Spinal cord (tissue), 10 donors: Measurements from ENCODE around the gene ALKBH7. TPM values are rescaled to one million over a fixed set of nuclear protein-coding genes. Genes with fewer than 3 reads are reported as not detected.

Experiments used
- DNase-seq, 6 donors: peaks; one replicate each; pipeline versions ENCODE4 v3.0.0 to v3.0.0-alpha.2; 2013 to 2015; ENCODE audit warnings: low spot score in 6 of 6, low read depth in 4 of 6
- H3K27ac ChIP-seq: one replicate; pipeline ENCODE4 v1.5.1; 2013; ENCODE audit warnings: low read depth, low read length, control low read depth
- H3K27me3 ChIP-seq: one replicate; pipeline ENCODE4 v1.6.1; 2013; ENCODE audit warnings: low read length; ENCODE audit not compliant: control insufficient read depth, insufficient read depth
- H3K36me3 ChIP-seq: one replicate; pipeline ENCODE4 v1.6.1; 2013; ENCODE audit warnings: low read length; ENCODE audit not compliant: control insufficient read depth, insufficient read depth
- H3K4me1 ChIP-seq: one replicate; pipeline ENCODE4 v1.6.1; 2013; ENCODE audit warnings: low read length; ENCODE audit not compliant: control insufficient read depth, insufficient read depth
- H3K4me3 ChIP-seq: one replicate; pipeline ENCODE4 v1.5.1; 2013; ENCODE audit warnings: low read depth, low read length, control low read depth
- H3K9me3 ChIP-seq: one replicate; pipeline ENCODE4 v1.6.1; 2013; ENCODE audit warnings: low read length; ENCODE audit not compliant: control insufficient read depth, insufficient read depth
- WGBS: methylation state at CpG from one replicate; pipeline ENCODE4 v1.1.5; 2013; ENCODE audit warnings: missing lambda C conversion rate; ENCODE audit not compliant: insufficient coverage; 5-methylcytosine and 5-hydroxymethylcytosine counted together
- long read RNA-seq, 4 donors: transcript quantifications; one replicate each; lab custom pipeline, GENCODE V29; 2026
- polyA plus RNA-seq, 2 donors: library from polyadenylated mRNA; unstranded; fragments of 120-200 nt; gene quantifications; one replicate each; pipeline ENCODE4 v1.2.1, GENCODE V29; 2013; ENCODE audit not compliant: insufficient read length in 2 of 2
- total RNA-seq, 2 donors: library from RNA; depleted of rRNA in 1 of 2; stranded (reverse); fragments of 120-200 nt in 1 of 2; fragments of >200 nt in 1 of 2; gene quantifications; one replicate each; pipeline versions ENCODE4 v1.2.3 to v1.2.4, GENCODE V29; 2013 to 2014
- donor health status: healthy.

The ALKBH7 gene, protein sequence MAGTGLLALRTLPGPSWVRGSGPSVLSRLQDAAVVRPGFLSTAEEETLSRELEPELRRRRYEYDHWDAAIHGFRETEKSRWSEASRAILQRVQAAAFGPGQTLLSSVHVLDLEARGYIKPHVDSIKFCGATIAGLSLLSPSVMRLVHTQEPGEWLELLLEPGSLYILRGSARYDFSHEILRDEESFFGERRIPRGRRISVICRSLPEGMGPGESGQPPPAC
- total RNA-seq, result 10 to 100 TPM; 25.8 to 72.7 TPM
- 10 to 100 TPM; 83.8 to 85.6 TPM for polyA plus RNA-seq
- long read RNA-seq, donor 1, transcript ALKBH7-201 (4 exons, 1,332 nt), result major isoform, 94 of 132 reads
- long read RNA-seq, donor 1, partial matches to known transcripts, result 27 of 132 reads
- long read RNA-seq, donor 1, other reads (novel, unspliced or antisense), result 6 of 132 reads
- long read RNA-seq, donor 2, transcript ALKBH7-201 (4 exons, 1,332 nt), result major isoform, 37 of 38 reads
- long read RNA-seq, donor 2, partial matches to known transcripts, result 0 of 38 reads
- long read RNA-seq, donor 2, other reads (novel, unspliced or antisense), result 0 of 38 reads
- long read RNA-seq, donor 3, transcript ALKBH7-201 (4 exons, 1,332 nt), result major isoform, 37 of 46 reads
- long read RNA-seq, donor 3, partial matches to known transcripts, result 6 of 46 reads
- long read RNA-seq, donor 3, other reads (novel, unspliced or antisense), result 0 of 46 reads
- long read RNA-seq, donor 4, transcript ALKBH7-202 (4 exons, 603 nt), result minor isoform, 5 of 205 reads
- long read RNA-seq, donor 4, transcript ALKBH7-201 (4 exons, 1,332 nt), result major isoform, 174 of 205 reads
- long read RNA-seq, donor 4, partial matches to known transcripts, result 25 of 205 reads
- long read RNA-seq, donor 4, other reads (novel, unspliced or antisense), result 0 of 205 reads

- peaks cover 31% of the 10 kb centered on the region for H3K4me1 ChIP-seq
- DNase-seq, result peak; percentile 95 to 100 (median 100)
- peak within 1 kb of the TSS; percentile 68 for H3K4me3 ChIP-seq
- no peaks in the 10 kb centered on the region for H3K27me3 ChIP-seq
- no peaks in the 10 kb centered on the region for H3K9me3 ChIP-seq
- H3K36me3 ChIP-seq, result peaks cover 52% of the 10 kb centered on the region
- 0% methylated on average over 47 of the region's 47 CpGs for WGBS
- H3K27ac ChIP-seq, result peak within 1 kb of the TSS; percentile 98
These were observed at the start of gene ALKBH7 for GRCh38 chr19:6372594-6373095. TSS of gene ALKBH7 (plus strand) at chr19:6372794. CDS start at chr19:6372821, 27 bp downstream.

DNA sequence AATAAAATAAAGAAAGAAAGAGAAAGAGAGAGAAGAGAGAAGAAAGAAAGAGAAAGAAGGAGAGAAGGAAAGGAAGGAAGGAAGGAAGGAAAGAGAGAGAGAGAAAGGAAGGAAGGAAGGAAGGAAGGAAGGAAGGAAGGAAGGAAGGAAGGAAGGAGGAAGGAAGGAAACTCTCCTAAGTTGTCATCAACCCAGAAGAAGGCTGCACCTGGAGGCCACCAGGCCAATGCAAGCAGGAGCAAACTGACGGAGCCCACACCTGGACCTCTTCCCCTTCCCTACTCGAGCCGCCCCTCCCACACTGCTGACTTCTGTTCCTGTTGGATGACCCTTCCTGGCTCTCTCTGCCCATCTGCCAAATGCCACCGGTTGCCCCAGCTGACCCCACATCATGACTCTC is 47.8 kb upstream of the ALKBH7 start:
- Histone ChIP-seq H3K9me3 (no peaks in the 10 kb centered on the region), H3K4me1 (no peaks in the 10 kb centered on the region), H3K4me3 (no peak overlapping the region), H3K27me3 (no peaks in the 10 kb centered on the region), H3K36me3 (no peaks in the 10 kb centered on the region), H3K27ac (no peak overlapping the region)
- WGBS, result 71% methylated on average over 4 of the region's 4 CpGs
- DNase-seq, result no peak

DNA sequence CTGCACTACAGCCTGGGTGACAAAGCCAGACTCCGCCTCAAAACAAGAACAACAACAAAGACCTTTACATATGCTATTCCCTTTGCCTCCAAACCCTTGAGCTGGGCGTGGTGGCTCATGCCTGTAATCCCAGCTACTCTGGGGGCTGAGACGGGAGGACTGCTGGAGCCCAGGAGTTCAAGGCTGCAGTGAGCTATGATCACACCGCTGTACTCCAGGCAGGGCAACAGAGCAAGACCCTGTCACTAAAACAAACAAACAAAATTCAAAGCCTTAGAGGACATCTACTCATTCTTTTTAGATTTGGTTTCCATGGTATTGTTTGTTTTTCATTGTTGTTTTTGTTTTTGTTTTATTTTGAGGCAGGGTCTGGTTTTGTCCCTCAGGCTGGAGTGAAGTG is 47.0 kb upstream of the ALKBH7 start:
- Histone ChIP-seq H3K4me1 (no peaks in the 10 kb centered on the region), H3K36me3 (no peaks in the 10 kb centered on the region), H3K27me3 (no peaks in the 10 kb centered on the region), H3K27ac (no peak overlapping the region), H3K9me3 (no peaks in the 10 kb centered on the region), H3K4me3 (no peak overlapping the region)
- WGBS, result 58% methylated on average over 3 of the region's 4 CpGs
- no peak for DNase-seq

- Histone ChIP-seq H3K4me3 (no peak overlapping the region), H3K27ac (no peak overlapping the region), H3K36me3 (no peaks in the 10 kb centered on the region), H3K9me3 (no peaks in the 10 kb centered on the region), H3K27me3 (no peaks in the 10 kb centered on the region), H3K4me1 (no peaks in the 10 kb centered on the region)
- WGBS, result 89% methylated on average over 5 of the region's 5 CpGs
- no peak for DNase-seq
These were observed 45.8 kb upstream of the ALKBH7 start for GRCh38 chr19:6326815-6327214.

DNA sequence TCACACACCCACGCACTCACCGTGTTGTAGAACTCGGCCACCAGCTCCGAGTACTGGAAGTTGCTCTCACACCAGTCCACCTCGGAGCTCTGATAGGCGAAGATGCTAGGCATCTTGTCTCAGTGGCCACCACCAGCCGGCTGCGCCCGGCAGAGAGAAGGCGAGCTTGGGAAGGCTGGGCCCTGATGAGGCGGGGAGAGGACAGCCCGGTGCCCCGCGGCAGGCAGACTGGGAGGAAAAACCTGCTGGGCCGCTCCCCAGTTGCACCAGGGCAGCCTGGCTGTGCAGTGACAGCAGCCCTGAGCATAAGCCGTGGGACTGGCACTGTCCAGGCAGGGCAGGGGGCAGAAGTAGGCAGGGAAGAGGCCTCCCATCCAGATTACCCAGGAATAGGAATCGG is 39.2 kb upstream of the ALKBH7 start, which contains the start of gene ACER1:
Gene ACER1 (minus strand): TSS at position 174 of the 400 bp plus-strand sequence. CDS start 61 bp downstream, at position 113.
- Histone ChIP-seq H3K9me3 (no peaks in the 10 kb centered on the region), H3K4me1 (no peaks in the 10 kb centered on the region), H3K27ac (no peak within 1 kb of the TSS), H3K36me3 (no peaks in the 10 kb centered on the region), H3K27me3 (no peaks in the 10 kb centered on the region), H3K4me3 (no peak within 1 kb of the TSS)
- 79% methylated on average over 15 of the region's 17 CpGs for WGBS
- DNase-seq, result no peak

GRCh38 chr19:6334490-6335285 is 37.9 kb upstream of the ALKBH7 start:
- WGBS, result 78% methylated on average over 4 of the region's 6 CpGs
- H3K27me3 ChIP-seq, result no peaks in the 10 kb centered on the region
- no peak overlapping the region for H3K27ac ChIP-seq
- H3K4me1 ChIP-seq, result no peaks in the 10 kb centered on the region
- no peaks in the 10 kb centered on the region for H3K36me3 ChIP-seq
- no peak for DNase-seq
- no peaks in the 10 kb centered on the region for H3K9me3 ChIP-seq
- no peak overlapping the region for H3K4me3 ChIP-seq

- H3K4me1 ChIP-seq, result peaks cover 5% of the 10 kb centered on the region
- WGBS, result 64% methylated on average over 9 of the region's 14 CpGs
- peak in 2 of 6 donors; percentile 20 to 46 for DNase-seq
- H3K9me3 ChIP-seq, result no peaks in the 10 kb centered on the region
- H3K27me3 ChIP-seq, result no peaks in the 10 kb centered on the region
- H3K4me3 ChIP-seq, result no peak overlapping the region
- H3K27ac ChIP-seq, result no peak overlapping the region
- H3K36me3 ChIP-seq, result no peaks in the 10 kb centered on the region
These were observed 31.9 kb upstream of the ALKBH7 start for GRCh38 chr19:6340493-6341201.

DNA sequence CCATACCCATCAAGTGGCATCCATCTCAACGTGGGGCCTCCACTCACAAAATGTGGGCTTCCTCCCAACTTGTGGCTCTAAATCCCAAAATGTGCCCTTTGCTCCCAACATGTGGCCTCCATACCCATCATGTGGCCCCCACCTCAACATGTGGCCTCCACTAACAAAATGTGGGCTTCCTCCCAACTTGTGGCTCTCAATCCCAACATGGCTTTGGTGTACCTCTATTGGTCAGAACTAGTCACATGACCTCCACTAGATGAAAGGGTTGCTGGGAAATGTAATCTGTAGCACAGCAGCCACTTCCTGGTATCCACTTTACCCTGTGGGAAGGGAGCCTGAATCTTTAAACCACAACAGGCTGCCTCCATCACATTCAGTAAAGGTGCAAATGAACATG is 29.1 kb upstream of the ALKBH7 start:
- H3K27ac ChIP-seq, result no peak overlapping the region
- H3K4me3 ChIP-seq, result no peak overlapping the region
- no peaks in the 10 kb centered on the region for H3K9me3 ChIP-seq
- no peaks in the 10 kb centered on the region for H3K27me3 ChIP-seq
- no peak for DNase-seq
- no peaks in the 10 kb centered on the region for H3K36me3 ChIP-seq
- WGBS, result 100% methylated on average over 1 of the region's 1 CpG
- H3K4me1 ChIP-seq, result peaks cover 5% of the 10 kb centered on the region
